ELF-1 (cell line): ENCODE data around the gene MAP1LC3B.

Experiments
- DNase-seq: peaks from one replicate; pipeline ENCODE4 v3.0.0-alpha.2; 2016; ENCODE audit warnings: low read depth, low spot score

The MAP1LC3B gene

DNA sequence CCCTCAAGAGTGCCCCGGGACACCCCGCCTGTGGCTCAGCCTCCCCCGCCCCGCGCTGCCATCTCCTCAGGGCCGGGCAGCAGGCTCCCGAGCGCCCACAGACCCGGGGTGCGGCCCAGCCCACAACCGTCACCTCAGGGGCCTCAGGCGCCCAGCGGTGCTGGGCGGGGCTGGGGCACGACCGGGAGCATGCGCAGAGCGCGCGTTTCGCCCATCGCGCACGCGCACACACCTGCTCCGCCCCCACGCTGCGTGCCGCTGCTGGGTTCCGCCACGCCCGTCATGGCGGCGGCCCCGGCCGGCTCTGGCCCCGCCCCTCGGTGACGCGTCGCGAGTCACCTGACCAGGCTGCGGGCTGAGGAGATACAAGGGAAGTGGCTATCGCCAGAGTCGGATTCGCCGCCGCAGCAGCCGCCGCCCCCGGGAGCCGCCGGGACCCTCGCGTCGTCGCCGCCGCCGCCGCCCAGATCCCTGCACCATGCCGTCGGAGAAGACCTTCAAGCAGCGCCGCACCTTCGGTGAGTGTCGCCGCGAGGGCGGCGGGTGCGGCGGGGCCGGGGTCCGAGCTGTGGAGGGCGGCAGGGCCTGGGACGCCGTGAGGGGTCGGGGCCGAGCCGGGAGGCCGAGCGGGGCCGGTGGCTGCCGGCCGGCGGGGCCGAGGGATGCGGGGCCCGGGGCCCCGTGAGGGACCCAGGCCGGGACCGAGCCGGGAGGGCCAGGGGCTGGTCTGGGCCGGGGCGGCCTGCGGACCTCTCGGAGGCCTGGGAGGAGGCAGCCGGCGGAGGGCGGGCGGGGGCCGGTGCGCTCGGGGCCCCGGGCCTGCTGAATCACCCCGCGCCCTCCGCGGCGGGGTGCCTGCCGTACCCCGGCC is at the start of gene MAP1LC3B:
TSS of gene MAP1LC3B (plus strand) at position 387 of the 871 bp plus-strand sequence. CDS start at position 479, 92 bp downstream.
- peak; percentile 99 for DNase-seq

- DNase-seq, result no peak
Observed at GRCh38 chr16:87342504-87342903, 49.6 kb upstream of the MAP1LC3B start.

DNA sequence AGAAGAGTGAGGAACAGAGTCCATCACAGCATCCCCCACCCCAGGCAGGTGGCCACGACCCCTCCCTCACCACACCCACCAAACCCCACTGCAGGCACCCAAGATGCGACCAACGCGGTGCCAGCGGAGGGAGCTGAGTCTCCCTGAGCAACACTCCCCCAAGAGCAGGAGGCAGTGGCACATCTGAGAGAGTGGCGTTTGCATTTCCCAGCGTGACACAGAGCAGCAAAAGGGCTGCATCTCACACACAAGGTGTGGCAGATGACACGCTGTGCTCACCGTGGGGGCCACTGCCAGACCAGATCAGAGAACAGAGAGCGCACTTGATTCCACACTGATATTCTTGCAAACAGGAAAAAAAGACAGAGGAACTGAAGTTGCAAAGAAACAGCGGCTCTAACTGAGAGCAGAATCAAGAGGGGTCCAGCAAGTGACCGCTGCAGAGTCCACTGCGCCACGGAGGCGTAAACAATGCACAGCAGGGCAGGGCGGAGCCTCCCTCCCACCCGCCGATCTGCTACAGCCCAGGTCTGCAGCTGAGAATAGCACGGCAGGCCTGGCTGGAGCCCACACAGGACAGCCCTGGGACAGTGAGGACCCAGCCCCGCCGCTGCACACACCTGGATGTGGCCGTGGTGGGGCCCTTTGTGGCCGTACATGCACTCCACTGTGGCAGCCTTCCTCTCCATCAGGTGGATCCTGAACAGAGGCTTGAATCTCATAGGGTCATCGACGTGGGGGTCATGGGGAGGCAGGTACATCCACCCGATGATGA is 49.0 kb upstream of the MAP1LC3B start:
- DNase-seq, result no peak

DNA sequence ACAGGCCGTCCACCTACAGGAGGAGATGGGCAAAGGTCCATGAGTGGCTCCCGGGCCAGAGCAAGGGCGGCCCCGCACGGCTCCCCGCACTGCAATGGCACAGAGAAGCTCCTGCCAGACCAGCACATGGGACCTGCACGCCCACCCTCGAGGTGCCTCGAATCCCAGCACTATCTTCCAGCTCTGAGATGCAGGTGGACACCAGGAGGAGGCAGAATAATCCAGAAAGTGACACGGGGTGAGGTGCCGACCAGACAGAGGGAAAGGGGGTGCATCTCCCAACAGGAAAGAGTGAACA is 48.4 kb upstream of the MAP1LC3B start:
- no peak for DNase-seq

DNA sequence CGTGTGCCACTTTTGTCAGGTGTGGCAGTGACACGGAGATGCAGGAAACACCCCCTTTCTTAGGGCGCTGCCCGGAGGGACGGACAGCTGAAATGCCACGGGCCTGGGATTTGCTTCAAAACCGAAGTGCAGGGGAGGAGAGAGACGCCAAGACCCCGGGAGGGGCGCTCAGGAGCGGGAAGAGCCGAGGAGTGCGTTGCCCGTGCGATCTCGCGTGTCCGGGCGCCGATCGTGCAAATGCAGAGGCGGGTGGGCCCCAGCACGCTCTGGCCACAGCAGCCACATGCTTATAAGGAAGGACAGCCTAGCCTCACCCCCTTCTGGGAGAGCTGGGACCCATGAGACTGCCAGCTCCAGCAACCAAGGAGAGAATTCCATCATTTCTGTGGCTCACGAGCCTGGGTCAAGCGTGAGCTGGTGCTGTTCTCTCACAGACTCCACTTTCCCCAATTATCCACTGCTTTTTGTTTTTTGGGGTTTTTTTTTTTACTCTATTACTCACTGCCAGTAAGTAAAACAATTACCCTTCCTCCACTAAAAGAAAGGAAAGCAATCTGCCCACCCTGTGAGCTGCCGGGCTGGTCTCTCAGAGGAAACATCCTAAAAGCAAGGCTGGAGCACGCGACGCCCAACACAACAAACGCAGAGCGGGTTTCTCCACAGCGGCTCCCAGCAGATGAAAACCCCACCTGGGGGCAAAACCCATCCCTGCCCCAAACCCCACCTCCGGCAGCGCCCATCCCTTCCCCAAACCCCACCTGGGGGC is 47.8 kb upstream of the MAP1LC3B start:
- peak; percentile 42 for DNase-seq

DNA sequence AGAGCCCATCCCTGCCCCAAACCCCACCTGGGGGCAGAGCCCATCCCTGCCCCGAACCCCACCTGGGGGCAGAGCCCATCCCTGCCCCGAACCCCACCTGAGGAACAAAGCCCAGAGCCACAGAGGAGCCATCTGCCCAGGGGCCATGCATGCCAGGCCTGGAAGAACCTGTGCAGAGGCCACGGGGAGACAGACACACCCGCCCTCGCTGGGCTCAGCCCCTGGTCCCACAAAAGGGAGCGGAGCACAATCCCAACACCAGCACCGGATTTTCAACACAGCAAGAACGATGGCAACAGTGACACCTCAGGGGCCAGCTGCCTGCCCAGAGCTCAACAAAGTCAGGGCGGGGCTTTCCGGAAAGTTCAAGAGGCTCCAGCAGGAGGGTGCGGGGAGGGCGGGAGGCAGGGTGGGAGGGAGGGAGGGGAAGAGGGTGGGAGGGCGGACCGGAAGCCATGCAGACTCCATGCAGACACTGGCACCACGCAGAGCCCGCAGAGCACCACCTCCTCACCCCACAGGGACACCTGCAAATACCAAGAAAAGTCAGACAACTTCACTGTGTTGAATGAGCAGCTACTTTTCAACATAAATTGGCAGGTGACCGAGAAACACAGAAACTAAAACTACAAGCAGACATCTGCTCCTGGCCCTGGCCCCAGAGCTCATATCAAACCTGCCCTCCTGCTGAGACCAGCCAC is 47.1 kb upstream of the MAP1LC3B start:
- peak; percentile 76 for DNase-seq

DNA sequence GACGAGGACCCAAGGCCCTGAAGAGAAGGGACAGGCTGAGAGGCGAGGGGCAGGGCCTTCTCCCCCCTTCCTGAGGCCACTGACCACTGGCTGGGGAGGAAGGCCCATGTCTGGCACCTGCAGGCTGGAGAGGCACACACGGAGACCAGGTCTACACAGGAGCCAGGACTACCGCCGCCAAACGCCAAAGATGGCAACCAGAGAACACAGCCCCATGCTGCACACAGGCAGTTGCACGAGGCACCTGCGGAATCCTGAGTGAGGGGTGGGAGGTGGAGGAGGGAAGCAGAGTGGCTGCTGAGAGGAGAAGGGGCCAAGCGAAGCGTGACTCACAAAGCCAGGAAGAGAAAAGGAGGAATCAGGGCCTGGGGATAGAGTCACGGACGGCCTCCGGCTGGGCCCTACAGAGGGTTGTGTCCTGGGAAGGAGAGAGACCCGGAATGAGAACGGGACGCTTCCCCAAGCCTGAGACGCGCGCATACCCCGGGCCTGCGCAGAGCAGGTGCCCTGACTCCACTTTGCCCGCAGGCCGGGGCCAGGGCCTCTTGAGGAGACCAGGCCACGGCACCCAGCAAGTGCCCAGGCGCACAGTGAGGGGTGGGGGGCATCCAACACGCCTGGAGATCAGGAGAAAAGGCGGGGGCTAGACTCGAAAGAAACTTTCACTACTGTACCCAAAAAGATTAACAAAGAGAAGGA is 46.3 kb upstream of the MAP1LC3B start:
- peak; percentile 43 for DNase-seq

DNA sequence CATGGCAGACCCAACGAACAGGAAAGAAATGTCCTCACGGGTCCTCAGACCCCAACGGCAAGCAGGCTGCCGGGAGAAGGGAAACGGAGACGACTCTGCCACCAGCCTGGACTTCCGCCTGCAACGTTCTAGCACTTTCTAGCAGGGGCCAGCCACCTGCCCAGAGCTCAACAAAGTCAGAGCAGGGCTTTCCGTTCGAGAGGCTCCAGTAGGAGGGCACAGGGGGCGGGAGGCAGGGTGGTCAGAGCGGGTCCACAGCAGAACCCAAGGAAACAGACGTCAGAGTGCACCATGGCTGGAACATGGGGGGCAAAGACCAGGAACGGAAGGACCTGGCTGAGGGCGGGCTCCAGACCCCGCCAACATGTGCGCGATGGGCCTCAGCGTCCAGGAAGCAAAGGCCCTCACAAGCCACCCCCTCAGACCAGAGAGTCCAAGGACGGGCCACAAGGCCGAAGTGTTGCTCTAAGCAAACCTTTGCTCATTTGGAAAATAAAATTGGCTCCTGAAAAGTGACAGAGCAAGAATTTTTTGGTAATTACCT is 45.5 kb upstream of the MAP1LC3B start:
- no peak for DNase-seq

- no peak for DNase-seq
Observed at GRCh38 chr16:87347932-87348615, 44.1 kb upstream of the MAP1LC3B start.

DNA sequence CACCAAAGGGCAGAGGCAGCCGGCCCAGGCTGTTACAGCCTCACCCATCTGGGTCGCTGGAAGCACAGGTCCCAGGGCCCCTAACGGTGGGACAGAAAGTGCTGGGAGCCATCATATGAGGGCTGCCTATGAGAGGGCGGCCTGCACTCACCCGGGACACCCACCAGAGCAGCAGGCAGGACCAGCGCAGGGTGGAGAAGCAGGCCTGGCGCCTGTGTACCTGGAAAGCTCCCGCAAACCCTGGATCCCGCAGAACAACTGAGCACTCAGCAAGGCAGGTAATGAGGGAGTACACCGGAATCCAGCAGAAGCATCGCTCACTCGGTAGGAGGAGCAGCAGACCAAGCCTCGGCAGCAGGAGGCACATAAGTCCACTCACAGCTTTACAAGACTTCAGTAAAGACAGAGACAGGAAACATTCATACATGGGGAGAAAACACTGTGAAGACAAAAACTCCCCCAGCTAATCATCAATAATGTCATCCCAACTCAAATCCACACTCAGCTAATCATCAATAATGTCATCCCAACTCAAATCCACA is 43.4 kb upstream of the MAP1LC3B start:
- DNase-seq, result no peak

DNA sequence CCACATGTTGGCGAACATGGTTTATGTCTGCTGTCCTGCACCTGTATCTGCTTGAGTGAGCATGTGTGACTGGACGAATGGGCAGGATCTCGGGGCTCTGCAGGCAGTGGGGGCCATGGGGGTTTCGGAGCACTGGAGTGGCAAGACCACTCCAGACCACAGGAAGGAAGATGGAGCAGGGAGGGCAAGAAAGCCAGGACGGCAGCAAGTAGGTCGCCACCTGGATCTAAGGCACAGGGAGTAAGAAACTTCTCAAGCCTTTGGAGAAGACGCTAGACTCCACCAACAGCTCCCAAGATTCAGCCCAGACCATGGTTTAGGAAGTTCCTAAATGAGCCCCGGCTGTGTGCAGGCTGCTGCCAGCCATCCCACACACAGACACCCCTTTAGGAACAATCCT is 42.1 kb upstream of the MAP1LC3B start:
- no peak for DNase-seq

- no peak for DNase-seq
Observed at GRCh38 chr16:87350681-87351319, 41.3 kb upstream of the MAP1LC3B start.

- no peak for DNase-seq
Observed at GRCh38 chr16:87351320-87351698, 40.8 kb upstream of the MAP1LC3B start.

DNA sequence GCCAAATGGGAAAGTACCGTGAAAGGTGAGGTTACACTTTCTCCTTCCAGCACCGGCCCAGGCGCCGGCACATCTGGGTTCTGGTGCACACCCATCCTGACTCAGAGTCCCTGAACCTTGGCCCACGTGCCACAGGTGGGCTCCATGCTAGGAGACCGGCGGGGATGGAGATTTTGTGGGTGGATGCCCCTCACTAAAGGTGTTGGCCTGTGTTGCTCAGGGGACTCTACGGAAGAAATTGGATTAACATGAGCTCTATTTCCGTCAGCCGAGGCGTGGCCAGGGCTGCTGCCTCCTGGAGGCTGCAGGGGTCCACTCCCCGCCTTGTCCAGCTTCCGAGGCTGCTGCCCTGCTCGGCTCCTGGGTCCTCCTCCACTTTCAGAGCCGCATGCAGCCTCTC is 39.3 kb upstream of the MAP1LC3B start:
- no peak for DNase-seq

DNA sequence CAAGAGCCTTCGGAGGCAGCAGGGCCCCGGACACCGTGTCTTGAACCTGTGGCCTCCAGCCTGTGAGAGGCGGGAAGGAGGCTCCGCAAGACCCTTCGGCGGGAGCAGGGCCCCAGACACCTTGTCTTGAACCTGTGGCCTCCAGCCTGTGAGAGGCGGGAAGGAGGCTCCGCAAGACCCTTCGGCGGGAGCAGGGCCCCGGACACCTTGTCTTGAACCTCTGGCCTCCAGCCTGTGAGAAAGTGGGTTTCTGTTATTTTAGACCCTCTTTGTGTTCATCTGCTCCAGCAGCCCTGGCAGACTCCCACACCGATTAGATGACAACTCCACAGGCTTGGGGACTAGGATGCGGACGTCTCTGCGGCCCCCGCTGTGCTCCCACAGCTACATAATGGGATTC is 38.5 kb upstream of the MAP1LC3B start:
- no peak for DNase-seq

DNA sequence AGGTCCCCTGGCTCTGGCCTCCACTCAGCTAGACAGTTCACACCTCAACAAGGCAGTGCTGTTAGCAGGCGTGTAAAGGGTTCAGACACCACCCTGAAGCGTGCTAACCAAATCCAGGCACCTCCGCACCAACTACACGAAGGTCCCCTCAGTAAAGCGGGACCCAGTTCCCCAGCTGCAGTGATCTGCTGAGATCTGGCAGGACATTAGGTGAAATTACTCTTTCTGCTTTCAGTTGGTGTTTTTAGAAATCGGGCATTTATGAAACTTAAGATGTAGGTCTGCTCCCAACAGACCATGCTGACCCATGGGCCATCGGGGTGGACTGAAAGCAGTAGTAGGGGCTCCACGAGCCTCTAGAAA is 35.7 kb upstream of the MAP1LC3B start:
- no peak for DNase-seq

GRCh38 chr16:87358250-87358649 is 33.9 kb upstream of the MAP1LC3B start:
- DNase-seq, result no peak

DNA sequence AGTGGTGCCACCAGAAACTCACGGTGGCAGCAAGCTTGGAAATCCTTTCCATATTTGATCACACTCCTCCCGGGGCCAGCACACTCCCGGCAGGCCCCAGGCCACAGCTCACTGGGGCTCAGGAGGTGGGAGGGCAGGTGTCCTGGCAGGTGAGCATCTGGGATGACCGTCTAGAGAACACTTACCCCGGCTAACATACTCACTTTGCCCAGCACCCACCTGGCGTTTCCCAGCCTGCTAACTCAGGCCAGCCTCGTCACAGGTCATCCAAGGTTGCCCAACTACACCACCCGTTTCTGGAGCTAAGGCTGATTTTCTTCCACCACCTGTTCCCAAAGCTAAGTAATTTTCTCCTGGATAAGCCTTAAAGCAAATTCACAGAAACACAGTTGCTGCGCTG is 33.4 kb upstream of the MAP1LC3B start:
- no peak for DNase-seq

DNA sequence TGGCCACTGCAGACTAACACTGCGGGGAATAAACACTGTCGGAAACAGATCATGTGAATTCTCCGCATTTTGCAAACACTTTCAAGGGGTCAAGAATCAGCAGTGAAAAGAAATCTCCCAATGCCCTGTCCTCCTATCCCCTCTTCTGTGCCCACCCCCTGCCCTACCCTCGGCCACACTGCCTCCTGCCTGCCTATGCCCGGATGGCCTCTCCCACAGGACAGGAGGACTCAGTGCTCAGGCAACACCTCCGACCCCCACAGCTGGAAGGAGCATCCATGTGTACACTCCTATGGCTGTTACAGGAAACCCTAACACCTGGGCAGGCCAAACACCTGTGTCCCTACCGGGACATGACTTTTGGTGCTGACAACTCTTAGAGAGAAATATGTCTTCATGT is 33.0 kb upstream of the MAP1LC3B start:
- DNase-seq, result no peak
